Astrocyte of the spinal cord (primary cell): ENCODE results near the gene ADCY7.

Experiments
- DNase-seq: peaks from one replicate; pipeline ENCODE4 v3.0.0; 2011; ENCODE audit warnings: low read depth, low spot score
- H3K4me3 ChIP-seq: 2 replicates; pipeline ENCODE4 v1.5.1; 2011; ENCODE audit warnings: low read depth, mild to moderate bottlenecking, low read length, moderate library complexity
- CTCF ChIP-seq: IDR thresholded peaks from 2 replicates; pipeline ENCODE4 v1.5.1; 2012; ENCODE audit warnings: low read depth, mild to moderate bottlenecking, low read length, inconsistent platforms
- in situ Hi-C: cut with HindIII; loops from 2 replicates; pipeline ENCODE4 v1.10.0; 2017; ENCODE audit warnings: low sequenced_read_pairs

The ADCY7 gene

GRCh38 chr16:50244504-50245416, 21.6 kb upstream of the ADCY7 start:
- peak overlapping the region; percentile 44 for H3K4me3 ChIP-seq
- DNase-seq: no peak
- in situ Hi-C loops: no loop called here
- TF ChIP-seq CTCF: no peak

- peak; percentile 50 for DNase-seq
- TF ChIP-seq CTCF: peak; percentile 14
- H3K4me3 ChIP-seq: peak overlapping the region; percentile 52
- in situ Hi-C loops: no loop called here
Measured at GRCh38 chr16:50245417-50246298, 20.7 kb upstream of the ADCY7 start.

GRCh38 chr16:50246299-50247122, 19.8 kb upstream of the ADCY7 start:
- in situ Hi-C loops: no loop called here
- no peak for DNase-seq
- peak overlapping the region; percentile 52 for H3K4me3 ChIP-seq
- no peak for TF ChIP-seq CTCF

- DNase-seq: no peak
- in situ Hi-C loops: no loop called here
- no peak for TF ChIP-seq CTCF
- H3K4me3 ChIP-seq: no peak overlapping the region
Measured at GRCh38 chr16:50247123-50247905, 19.0 kb upstream of the ADCY7 start.

GRCh38 chr16:50247906-50248608, 18.3 kb upstream of the ADCY7 start:
- no peak for DNase-seq
- in situ Hi-C loops: no loop called here
- H3K4me3 ChIP-seq: no peak overlapping the region
- TF ChIP-seq CTCF: no peak
